ENCODE data around the gene TPST1.
"Not testable (repeated sequence)": the region's sequence is repeated elsewhere in the genome, so short reads cannot be mapped to it uniquely, and the experiment has no call there.

Gene TPST1

DNA sequence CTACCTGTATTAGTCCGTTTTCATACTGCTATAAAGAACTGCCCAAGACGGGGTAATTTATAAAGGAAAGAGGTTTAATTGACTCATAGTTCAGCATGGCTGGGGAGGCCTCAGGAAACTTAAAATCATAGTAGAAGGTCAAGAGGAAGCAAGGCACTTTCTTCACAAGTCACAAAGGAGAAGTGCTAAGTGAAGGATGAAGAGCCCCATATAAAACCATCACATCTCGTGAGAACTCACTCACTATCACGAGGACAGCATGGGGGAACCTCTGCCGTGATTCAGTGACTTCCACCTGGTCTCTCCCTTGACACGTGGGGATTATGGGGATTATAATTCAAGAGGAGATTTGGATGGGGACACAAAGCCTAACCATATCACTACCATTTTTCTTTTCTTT, 119.9 kb downstream of the TPST1 start:
- not testable (repeated sequence) for H3K9ac ChIP-seq (ENCODE audit: low read depth, low read length); H3K4me1 ChIP-seq (ENCODE audit: control insufficient read depth, insufficient read depth, low read length); H3K4me3 ChIP-seq (ENCODE audit: low read depth, low read length); H3K9me3 ChIP-seq (ENCODE audit: control insufficient read depth, insufficient read depth, low read length); H3K27me3 ChIP-seq (ENCODE audit: control insufficient read depth, insufficient read depth, low read length); H3K36me3 ChIP-seq (ENCODE audit: control insufficient read depth, insufficient read depth, low read length)

DNA sequence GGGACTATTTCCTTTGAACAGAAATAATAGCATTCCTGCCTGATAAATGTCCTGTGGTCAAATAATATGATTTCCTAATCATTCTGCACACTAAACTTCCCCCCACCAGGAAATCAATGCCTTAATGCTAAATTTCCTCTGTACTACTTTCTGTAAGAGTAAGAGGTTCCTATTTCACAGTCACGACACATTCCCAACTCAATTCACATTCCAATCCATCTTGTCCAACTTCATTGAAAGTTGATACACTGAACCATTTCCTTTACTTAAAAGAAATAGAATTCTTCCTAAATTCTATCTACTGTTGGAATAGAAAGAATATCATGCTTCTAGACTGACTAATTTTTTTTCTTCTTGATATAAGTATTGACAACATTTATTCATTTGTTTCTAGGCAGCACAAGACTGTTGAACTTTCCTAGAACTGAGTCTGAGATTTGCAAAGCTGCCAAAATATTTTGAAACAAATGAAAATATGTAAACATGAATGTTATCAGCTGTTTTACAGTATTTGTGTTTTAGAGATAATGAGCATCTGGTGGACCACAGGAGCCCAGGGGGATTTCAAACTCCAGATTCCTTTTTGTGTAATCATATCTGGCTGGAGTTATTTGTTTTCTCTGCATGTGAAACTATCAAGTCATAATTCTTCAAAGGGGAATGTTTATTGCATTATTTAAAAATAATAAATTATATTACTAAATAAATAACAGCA, 121.5 kb downstream of the TPST1 start:
- H3K4me3 ChIP-seq (ENCODE audit: low read depth, low read length): no peak overlapping the region
- no peaks in the 10 kb centered on the region for H3K36me3 ChIP-seq (ENCODE audit: control insufficient read depth, insufficient read depth, low read length)
- no peak overlapping the region for H3K9ac ChIP-seq (ENCODE audit: low read depth, low read length)

DNA sequence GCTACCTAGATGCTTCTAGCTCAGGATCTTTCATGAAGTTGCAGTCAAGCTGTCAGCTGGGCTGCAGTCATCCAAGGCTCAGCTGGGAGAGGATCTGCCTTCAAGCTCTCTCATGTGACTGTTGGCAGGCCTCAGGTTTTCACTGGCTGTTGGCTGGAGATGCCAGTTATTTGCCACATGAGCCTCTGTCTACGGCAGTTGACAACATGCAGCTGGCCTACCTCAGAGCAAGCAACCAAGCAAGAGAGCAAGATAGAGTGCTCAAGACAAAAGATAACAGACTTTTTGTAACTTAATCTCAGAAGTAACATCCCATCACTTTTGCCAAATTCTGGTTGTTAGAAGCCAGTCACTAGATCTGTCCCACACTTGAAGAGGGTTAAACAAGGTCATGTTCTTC, 125.8 kb downstream of the TPST1 start:
- Histone ChIP-seq H3K4me1 (ENCODE audit: control insufficient read depth, insufficient read depth, low read length) (no peaks in the 10 kb centered on the region), H3K9me3 (ENCODE audit: control insufficient read depth, insufficient read depth, low read length) (no peaks in the 10 kb centered on the region), H3K4me3 (ENCODE audit: low read depth, low read length) (no peak overlapping the region)

More for the DNA sequence above, 121.5 kb downstream of the TPST1 start:
- no peaks in the 10 kb centered on the region for H3K9me3 ChIP-seq (ENCODE audit: control insufficient read depth, insufficient read depth, low read length)
- no peaks in the 10 kb centered on the region for H3K27me3 ChIP-seq (ENCODE audit: control insufficient read depth, insufficient read depth, low read length)
- H3K4me1 ChIP-seq (ENCODE audit: control insufficient read depth, insufficient read depth, low read length): no peaks in the 10 kb centered on the region

DNA sequence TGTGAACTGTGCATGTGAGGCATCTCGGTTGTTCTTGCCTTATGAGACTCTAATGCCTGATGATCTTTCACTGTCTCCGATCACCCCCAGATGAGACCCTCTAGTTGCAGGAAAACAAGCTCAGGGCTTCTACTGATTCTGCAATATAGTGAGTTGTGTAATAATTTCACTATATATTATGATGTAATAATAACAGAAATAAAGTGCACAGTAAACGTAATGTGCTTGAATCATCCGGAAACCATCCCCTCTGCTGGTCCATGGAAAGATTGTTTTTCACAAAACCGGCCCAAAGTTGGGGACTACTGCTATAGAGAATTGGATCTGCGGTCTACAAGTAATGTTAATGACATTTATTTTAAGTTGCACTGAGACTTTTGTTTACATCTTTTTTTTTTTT, 126.7 kb downstream of the TPST1 start:
- H3K36me3 ChIP-seq (ENCODE audit: control insufficient read depth, insufficient read depth, low read length): no peaks in the 10 kb centered on the region
- H3K27me3 ChIP-seq (ENCODE audit: control insufficient read depth, insufficient read depth, low read length): no peaks in the 10 kb centered on the region
- H3K9ac ChIP-seq (ENCODE audit: low read depth, low read length): no peak overlapping the region
- no peak overlapping the region for H3K4me3 ChIP-seq (ENCODE audit: low read depth, low read length)
- no peaks in the 10 kb centered on the region for H3K9me3 ChIP-seq (ENCODE audit: control insufficient read depth, insufficient read depth, low read length)
- no peaks in the 10 kb centered on the region for H3K4me1 ChIP-seq (ENCODE audit: control insufficient read depth, insufficient read depth, low read length)

More for the DNA sequence above, 125.8 kb downstream of the TPST1 start:
- no peak overlapping the region for H3K9ac ChIP-seq (ENCODE audit: low read depth, low read length)
- H3K27me3 ChIP-seq (ENCODE audit: control insufficient read depth, insufficient read depth, low read length): no peaks in the 10 kb centered on the region
- no peaks in the 10 kb centered on the region for H3K36me3 ChIP-seq (ENCODE audit: control insufficient read depth, insufficient read depth, low read length)

DNA sequence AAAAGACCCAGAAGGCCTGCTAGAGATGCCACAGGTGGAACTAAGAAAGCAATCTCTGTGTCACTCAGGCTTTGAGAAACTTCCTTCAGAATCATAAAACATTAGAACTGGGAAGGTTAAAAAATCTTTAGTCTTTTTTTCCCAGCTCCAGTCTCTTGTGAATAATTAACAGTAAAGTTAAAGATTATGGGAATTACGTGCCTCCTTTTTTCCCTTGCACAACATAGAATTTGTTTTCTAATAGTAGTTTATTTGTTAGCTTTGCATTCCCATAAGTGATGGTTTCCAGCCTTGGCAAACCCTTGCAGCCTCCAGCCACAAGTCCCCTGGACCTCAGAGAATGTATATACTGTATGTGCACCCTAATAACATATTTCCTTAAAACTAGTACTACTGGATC, 128.3 kb downstream of the TPST1 start:
- H3K4me3 ChIP-seq (ENCODE audit: low read depth, low read length): no peak overlapping the region
- H3K27me3 ChIP-seq (ENCODE audit: control insufficient read depth, insufficient read depth, low read length): no peaks in the 10 kb centered on the region
- no peak overlapping the region for H3K9ac ChIP-seq (ENCODE audit: low read depth, low read length)
- no peaks in the 10 kb centered on the region for H3K4me1 ChIP-seq (ENCODE audit: control insufficient read depth, insufficient read depth, low read length)
- H3K36me3 ChIP-seq (ENCODE audit: control insufficient read depth, insufficient read depth, low read length): no peaks in the 10 kb centered on the region
- no peaks in the 10 kb centered on the region for H3K9me3 ChIP-seq (ENCODE audit: control insufficient read depth, insufficient read depth, low read length)

DNA sequence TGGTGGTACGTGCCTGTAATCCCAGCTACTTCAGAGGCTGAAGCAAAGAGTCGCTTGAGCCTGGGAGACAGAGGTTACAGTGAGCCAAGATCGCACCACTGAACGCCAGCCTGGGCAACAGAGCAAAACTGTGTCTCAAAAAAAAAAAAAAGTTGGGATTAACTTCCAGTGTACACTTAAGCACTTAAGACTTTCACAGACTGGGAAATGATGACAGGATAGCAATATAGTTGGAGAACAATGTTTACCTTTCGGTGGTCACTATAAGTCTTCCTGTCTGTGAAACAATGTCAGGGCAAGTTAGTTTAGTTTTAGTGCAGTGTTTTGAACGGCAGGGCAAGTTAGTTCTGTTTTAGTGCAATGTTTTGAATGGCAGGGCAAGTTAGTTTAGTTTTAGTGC, 130.2 kb downstream of the TPST1 start:
- no peak overlapping the region for H3K9ac ChIP-seq (ENCODE audit: low read depth, low read length)
- H3K27me3 ChIP-seq (ENCODE audit: control insufficient read depth, insufficient read depth, low read length): no peaks in the 10 kb centered on the region
- no peak overlapping the region for H3K4me3 ChIP-seq (ENCODE audit: low read depth, low read length)
- H3K9me3 ChIP-seq (ENCODE audit: control insufficient read depth, insufficient read depth, low read length): no peaks in the 10 kb centered on the region
- no peaks in the 10 kb centered on the region for H3K4me1 ChIP-seq (ENCODE audit: control insufficient read depth, insufficient read depth, low read length)
- H3K36me3 ChIP-seq (ENCODE audit: control insufficient read depth, insufficient read depth, low read length): no peaks in the 10 kb centered on the region

DNA sequence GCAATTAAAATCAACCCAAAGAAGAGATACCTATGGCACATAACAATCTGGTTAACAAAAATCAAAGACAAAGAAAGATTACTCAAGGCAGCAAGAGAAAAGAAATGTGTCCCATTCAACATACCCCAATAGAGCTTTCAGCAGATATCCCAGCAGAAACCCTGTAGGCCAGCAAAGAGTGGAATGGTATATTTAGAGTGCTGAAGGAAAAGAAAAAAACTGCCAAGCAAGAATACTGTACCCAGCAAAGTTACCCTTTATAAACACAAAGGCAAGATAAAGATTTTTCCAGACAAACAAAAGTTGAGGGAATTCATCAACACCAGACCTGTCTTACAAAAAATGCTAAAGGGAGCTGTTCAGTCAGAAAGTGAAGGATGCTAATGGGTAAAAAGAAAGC, 131.6 kb downstream of the TPST1 start:
- Histone ChIP-seq H3K9ac (ENCODE audit: low read depth, low read length) (no peak overlapping the region), H3K27me3 (ENCODE audit: control insufficient read depth, insufficient read depth, low read length) (no peaks in the 10 kb centered on the region), H3K4me3 (ENCODE audit: low read depth, low read length) (no peak overlapping the region), H3K9me3 (ENCODE audit: control insufficient read depth, insufficient read depth, low read length) (no peaks in the 10 kb centered on the region), H3K4me1 (ENCODE audit: control insufficient read depth, insufficient read depth, low read length) (no peaks in the 10 kb centered on the region), H3K36me3 (ENCODE audit: control insufficient read depth, insufficient read depth, low read length) (no peaks in the 10 kb centered on the region)

DNA sequence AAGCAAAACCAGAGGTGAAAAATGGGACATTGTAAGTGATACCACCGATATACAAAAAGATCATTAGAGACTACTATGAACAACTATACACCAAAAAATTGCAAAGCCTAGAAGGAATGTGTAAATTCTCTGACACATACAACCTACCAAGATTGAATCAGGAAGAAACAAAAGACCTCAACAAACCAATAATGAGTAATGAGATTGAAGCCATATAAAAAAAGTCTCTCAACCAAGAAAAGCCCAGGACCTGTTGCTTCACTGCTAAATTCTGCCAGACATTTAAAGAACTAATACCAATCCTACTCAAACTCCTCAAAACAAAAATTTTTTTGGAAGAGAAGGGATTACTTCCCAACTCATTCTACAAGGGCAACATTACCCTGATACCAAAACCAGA, 134.0 kb downstream of the TPST1 start:
- Histone ChIP-seq H3K9ac (ENCODE audit: low read depth, low read length) (no peak overlapping the region), H3K4me1 (ENCODE audit: control insufficient read depth, insufficient read depth, low read length) (no peaks in the 10 kb centered on the region), H3K36me3 (ENCODE audit: control insufficient read depth, insufficient read depth, low read length) (no peaks in the 10 kb centered on the region), H3K27me3 (ENCODE audit: control insufficient read depth, insufficient read depth, low read length) (no peaks in the 10 kb centered on the region), H3K4me3 (ENCODE audit: low read depth, low read length) (no peak overlapping the region), H3K9me3 (ENCODE audit: control insufficient read depth, insufficient read depth, low read length) (no peaks in the 10 kb centered on the region)

DNA sequence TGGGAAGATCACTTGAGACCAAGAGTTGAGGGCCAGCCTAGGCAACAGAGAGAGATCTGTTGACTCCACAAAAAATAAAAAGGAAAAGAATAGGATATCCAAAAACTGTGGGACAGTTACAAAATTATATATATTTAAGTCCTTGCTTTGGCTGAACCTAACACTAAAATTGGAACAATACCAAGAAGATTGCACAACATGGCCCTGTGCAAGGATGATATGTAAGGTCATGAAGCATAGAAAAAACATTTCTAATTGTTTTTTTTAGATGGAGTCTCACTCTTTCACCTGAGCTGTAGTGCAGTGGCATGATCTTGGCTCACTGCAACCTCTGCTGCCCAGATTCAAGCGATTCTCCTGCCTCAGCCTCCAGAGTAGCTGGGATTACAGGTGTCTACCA, 139.0 kb downstream of the TPST1 start:
- Histone ChIP-seq H3K9ac (ENCODE audit: low read depth, low read length) (no peak overlapping the region), H3K4me1 (ENCODE audit: control insufficient read depth, insufficient read depth, low read length) (no peaks in the 10 kb centered on the region), H3K36me3 (ENCODE audit: control insufficient read depth, insufficient read depth, low read length) (no peaks in the 10 kb centered on the region), H3K4me3 (ENCODE audit: low read depth, low read length) (no peak overlapping the region), H3K9me3 (ENCODE audit: control insufficient read depth, insufficient read depth, low read length) (no peaks in the 10 kb centered on the region), H3K27me3 (ENCODE audit: control insufficient read depth, insufficient read depth, low read length) (no peaks in the 10 kb centered on the region)

DNA sequence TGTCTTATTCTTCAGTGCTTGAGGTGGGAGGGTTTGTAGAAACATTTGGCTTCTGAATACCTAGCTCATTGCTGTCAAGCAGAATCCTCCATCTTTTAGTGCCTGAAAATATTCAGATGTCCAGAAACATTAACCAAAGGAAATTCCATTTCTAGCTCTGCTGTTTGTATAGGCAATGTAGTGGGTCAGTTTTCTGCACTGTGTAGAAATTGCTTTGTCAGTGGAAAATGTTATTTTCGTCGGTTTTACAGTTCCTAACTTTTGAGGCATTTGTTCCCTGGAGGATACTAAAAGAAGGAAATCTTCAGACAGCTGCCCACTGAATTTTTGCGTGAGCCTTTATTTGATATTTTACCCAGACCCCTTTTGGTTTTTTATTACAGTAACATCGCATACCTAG, 143.4 kb downstream of the TPST1 start:
- H3K4me3 ChIP-seq (ENCODE audit: low read depth, low read length): no peak overlapping the region
- no peaks in the 10 kb centered on the region for H3K9me3 ChIP-seq (ENCODE audit: control insufficient read depth, insufficient read depth, low read length)
- H3K27me3 ChIP-seq (ENCODE audit: control insufficient read depth, insufficient read depth, low read length): no peaks in the 10 kb centered on the region
- H3K4me1 ChIP-seq (ENCODE audit: control insufficient read depth, insufficient read depth, low read length): peaks cover 4% of the 10 kb centered on the region
- H3K36me3 ChIP-seq (ENCODE audit: control insufficient read depth, insufficient read depth, low read length): no peaks in the 10 kb centered on the region
- H3K9ac ChIP-seq (ENCODE audit: low read depth, low read length): no peak overlapping the region

DNA sequence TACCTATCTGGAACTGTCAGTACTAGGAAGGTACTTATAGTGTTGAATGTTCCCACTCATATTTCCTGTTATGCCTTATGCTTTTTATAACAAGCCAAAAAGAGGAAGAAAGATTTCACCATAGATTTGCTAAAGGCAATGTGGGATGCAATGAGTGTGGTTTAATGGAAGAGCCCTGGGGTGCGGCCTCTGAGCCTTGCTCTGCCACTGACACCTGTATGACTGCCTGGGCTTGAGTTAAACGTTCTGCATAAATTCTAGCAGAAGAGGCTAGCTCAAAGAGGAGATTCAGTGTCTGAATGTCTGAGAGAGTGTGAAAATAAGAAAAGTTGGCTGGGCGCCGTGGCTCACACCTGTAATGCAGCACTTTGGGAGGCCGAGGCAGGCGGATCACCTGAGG, 143.8 kb downstream of the TPST1 start:
- H3K9ac ChIP-seq (ENCODE audit: low read depth, low read length): no peak overlapping the region
- no peak overlapping the region for H3K4me3 ChIP-seq (ENCODE audit: low read depth, low read length)
- H3K27me3 ChIP-seq (ENCODE audit: control insufficient read depth, insufficient read depth, low read length): no peaks in the 10 kb centered on the region
- no peaks in the 10 kb centered on the region for H3K9me3 ChIP-seq (ENCODE audit: control insufficient read depth, insufficient read depth, low read length)
- H3K4me1 ChIP-seq (ENCODE audit: control insufficient read depth, insufficient read depth, low read length): peaks cover 4% of the 10 kb centered on the region
- H3K36me3 ChIP-seq (ENCODE audit: control insufficient read depth, insufficient read depth, low read length): no peaks in the 10 kb centered on the region

DNA sequence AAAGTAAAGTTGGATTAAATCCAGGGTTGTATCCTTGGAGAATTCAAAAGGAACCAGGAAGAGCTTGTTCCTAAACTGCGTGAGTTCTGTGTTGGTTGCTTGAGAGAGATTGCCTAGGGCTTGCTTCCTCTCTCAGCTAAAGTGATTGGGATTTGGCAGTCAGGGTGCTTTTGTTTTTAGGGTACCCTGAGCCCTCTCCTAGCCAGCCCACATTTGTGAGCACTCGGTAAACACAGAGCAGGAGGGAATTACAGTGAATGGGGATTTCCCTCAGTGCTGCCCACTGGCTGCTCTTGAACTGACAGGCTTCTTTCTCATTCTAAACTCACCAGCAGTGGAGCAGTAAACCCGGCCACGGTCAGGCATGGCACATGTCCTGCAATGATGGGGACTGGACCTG, 146.9 kb downstream of the TPST1 start:
- H3K4me3 ChIP-seq (ENCODE audit: low read depth, low read length): no peak overlapping the region
- H3K36me3 ChIP-seq (ENCODE audit: control insufficient read depth, insufficient read depth, low read length): no peaks in the 10 kb centered on the region
- no peak overlapping the region for H3K9ac ChIP-seq (ENCODE audit: low read depth, low read length)
- no peaks in the 10 kb centered on the region for H3K27me3 ChIP-seq (ENCODE audit: control insufficient read depth, insufficient read depth, low read length)
- peaks cover 4% of the 10 kb centered on the region for H3K4me1 ChIP-seq (ENCODE audit: control insufficient read depth, insufficient read depth, low read length)
- H3K9me3 ChIP-seq (ENCODE audit: control insufficient read depth, insufficient read depth, low read length): no peaks in the 10 kb centered on the region

Data from iPS-15b (cell line).